WTC11 (cell line): ENCODE results near the gene RNF212.

Experiments
- MXD4 ChIP-seq: fragments of 250-450 bp; sonication (Bioruptor Pico); IDR thresholded peaks from 2 replicates; pipeline ENCODE4 v1.8.0; 2021; ENCODE audit warnings: mild to moderate bottlenecking, moderate library complexity, borderline replicate concordance
- RORB ChIP-seq: fragments of 250-450 bp; sonication (Bioruptor Pico); IDR thresholded peaks from 2 replicates; pipeline ENCODE4 v1.9.0; 2021; ENCODE audit warnings: mild to moderate bottlenecking
- ZNF671 ChIP-seq: fragments of 250-450 bp; sonication (Bioruptor Pico); IDR thresholded peaks from 2 replicates; pipeline ENCODE4 v1.8.0; 2021; ENCODE audit warnings: mild to moderate bottlenecking
- TF ChIP-seq, protein P1 (sequence below): fragments of 200-600 bp; IDR thresholded peaks from 2 replicates; pipeline ENCODE4 v1.8.0; 2022; ENCODE audit warnings: antibody characterized with exemption
- TF ChIP-seq, protein P2 (sequence below): sonication (generic); formaldehyde crosslinking; IDR thresholded peaks from 2 replicates; pipeline ENCODE4 v1.8.0; 2022; ENCODE audit warnings: mild to moderate bottlenecking, missing genetic modification reagents

DNA sequence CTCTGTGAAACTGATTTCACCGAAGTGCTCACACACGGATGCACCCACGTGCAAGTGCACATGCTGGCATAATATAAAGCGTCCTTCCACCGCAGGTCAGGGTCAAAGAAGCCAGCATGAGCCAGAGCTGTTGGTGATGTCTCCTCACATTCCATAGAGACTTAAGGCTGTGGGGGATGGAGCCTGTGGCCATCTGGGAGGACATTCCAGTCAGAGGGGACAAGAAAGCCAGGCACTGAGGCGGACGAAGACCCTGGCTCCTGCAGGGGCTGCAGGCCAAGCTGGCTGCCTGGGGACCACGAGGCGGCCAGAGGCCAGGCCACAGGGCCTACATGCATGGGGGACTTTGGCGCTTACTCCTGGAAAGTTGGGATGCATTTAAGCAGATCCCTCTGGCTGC, 7.7 kb downstream of the RNF212 start:
- TF ChIP-seq ZNF671 (CRISPR knock-in tag), result no peak
- TF ChIP-seq, protein P1, sequence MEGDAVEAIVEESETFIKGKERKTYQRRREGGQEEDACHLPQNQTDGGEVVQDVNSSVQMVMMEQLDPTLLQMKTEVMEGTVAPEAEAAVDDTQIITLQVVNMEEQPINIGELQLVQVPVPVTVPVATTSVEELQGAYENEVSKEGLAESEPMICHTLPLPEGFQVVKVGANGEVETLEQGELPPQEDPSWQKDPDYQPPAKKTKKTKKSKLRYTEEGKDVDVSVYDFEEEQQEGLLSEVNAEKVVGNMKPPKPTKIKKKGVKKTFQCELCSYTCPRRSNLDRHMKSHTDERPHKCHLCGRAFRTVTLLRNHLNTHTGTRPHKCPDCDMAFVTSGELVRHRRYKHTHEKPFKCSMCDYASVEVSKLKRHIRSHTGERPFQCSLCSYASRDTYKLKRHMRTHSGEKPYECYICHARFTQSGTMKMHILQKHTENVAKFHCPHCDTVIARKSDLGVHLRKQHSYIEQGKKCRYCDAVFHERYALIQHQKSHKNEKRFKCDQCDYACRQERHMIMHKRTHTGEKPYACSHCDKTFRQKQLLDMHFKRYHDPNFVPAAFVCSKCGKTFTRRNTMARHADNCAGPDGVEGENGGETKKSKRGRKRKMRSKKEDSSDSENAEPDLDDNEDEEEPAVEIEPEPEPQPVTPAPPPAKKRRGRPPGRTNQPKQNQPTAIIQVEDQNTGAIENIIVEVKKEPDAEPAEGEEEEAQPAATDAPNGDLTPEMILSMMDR, result no peak
- TF ChIP-seq RORB (CRISPR knock-in tag), result no peak
- no peak for TF ChIP-seq MXD4 (CRISPR knock-in tag)
- TF ChIP-seq, protein P2, sequence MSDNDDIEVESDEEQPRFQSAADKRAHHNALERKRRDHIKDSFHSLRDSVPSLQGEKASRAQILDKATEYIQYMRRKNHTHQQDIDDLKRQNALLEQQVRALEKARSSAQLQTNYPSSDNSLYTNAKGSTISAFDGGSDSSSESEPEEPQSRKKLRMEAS, result no peak
